GM12878 (cell line): ENCODE data around the gene ARF3. TPM values are rescaled to one million over a fixed set of nuclear protein-coding genes. Genes with fewer than 3 reads are reported as not detected.
A peak's percentile ranks its signal among the peaks of the same experiment; 100 is the strongest.

Source experiments
- ATAC-seq: fragments of 200-7000 bp; cut with Tn5 transposase; 3 replicates; pipeline ENCODE4 v1.9.1; 2020; ENCODE audit warnings: mild to moderate bottlenecking, moderate library complexity
- BruUV-seq: library from RNA; stranded (reverse); fragments of 400-500 nt; replicated peaks from 2 replicates; lab custom pipeline; 2021; lab: Mats Ljungman, UMichigan
- CTCF ChIA-PET: fragments of 300-600 bp; sonication (Branson Sonifier 250); formaldehyde crosslinking; extraction: SDS; loops from one replicate; lab custom pipeline; 2021; ENCODE audit warnings: inconsistent platforms; lab: Yijun Ruan, JAX
- POLR2A ChIA-PET: fragments of 350-600 bp; formaldehyde crosslinking; extraction: SDS; loops from one replicate; lab custom pipeline; 2021; ENCODE audit warnings: inconsistent platforms; lab: Charles Lee
- RAD21 ChIA-PET: fragments of 300-600 bp; sonication (Branson Sonifier 250); formaldehyde crosslinking; loops from one replicate; lab custom pipeline; 2023; ENCODE audit warnings: antibody characterized with exemption; ENCODE audit not compliant: unreplicated experiment; lab: Charles Lee
- SMC1A ChIA-PET: fragments of 300-600 bp; sonication (Branson Sonifier 250); formaldehyde crosslinking; loops from one replicate; lab custom pipeline; 2023; ENCODE audit not compliant: unreplicated experiment, uncharacterized antibody; lab: Charles Lee
- DNase-seq: peaks from one replicate; pipeline ENCODE4 v3.0.0-alpha.2; 2011; ENCODE audit warnings: low read depth, low spot score
- FAIRE-seq: peaks from 3 replicates; lab custom pipeline; 2011; peaks lifted over from hg19 to GRCh38; lab: Jason Lieb, UNC
- H2AFZ ChIP-seq: 2 replicates; pipeline ENCODE4 v1.6.0; 2011; ENCODE audit warnings: low read depth, low read length, control low read depth; ENCODE audit not compliant: control insufficient read depth
- H3K27ac ChIP-seq: 2 replicates; pipeline ENCODE4 v1.5.1; 2011; ENCODE audit warnings: control low read depth; ENCODE audit not compliant: control insufficient read depth, insufficient read depth
- H3K27me3 ChIP-seq, 2 experiments: replicated peaks in 1 of 2; 2 replicates each; pipeline versions ENCODE4 v1.6.0 to v1.6.1; 2011; ENCODE audit warnings: low read length in 1 of 2; ENCODE audit not compliant: control insufficient read depth in 2 of 2, insufficient read depth in 2 of 2
- H3K36me3 ChIP-seq, 2 experiments: 2 replicates each; pipeline ENCODE4 v1.5.1; 2011; ENCODE audit warnings: low read length in 1 of 2; ENCODE audit not compliant: control insufficient read depth in 2 of 2, insufficient read depth in 2 of 2
- H3K4me1 ChIP-seq: 2 replicates; pipeline ENCODE4 v1.6.1; 2011; ENCODE audit warnings: mild to moderate bottlenecking, low read length, moderate library complexity, mixed read lengths; ENCODE audit not compliant: control insufficient read depth, insufficient read depth
- H3K4me2 ChIP-seq: 2 replicates; pipeline ENCODE4 v1.6.0; 2011; ENCODE audit warnings: control low read depth; ENCODE audit not compliant: control insufficient read depth, insufficient read depth
- H3K4me3 ChIP-seq: fragments of 200-600 bp; sonication (generic); 2 replicates; pipeline ENCODE4 v1.5.1; 2016
- H3K79me2 ChIP-seq: 2 replicates; pipeline ENCODE4 v1.6.0; 2011; ENCODE audit warnings: low read length; ENCODE audit not compliant: control insufficient read depth, insufficient read depth
- H3K9ac ChIP-seq: 2 replicates; pipeline ENCODE4 v1.8.0; 2011; ENCODE audit warnings: low read length, control low read depth, mixed read lengths; ENCODE audit not compliant: control insufficient read depth, insufficient read depth
- H3K9me3 ChIP-seq: replicated peaks from 3 replicates; pipeline ENCODE4 v1.5.1; 2011; ENCODE audit warnings: mild to moderate bottlenecking, low read length; ENCODE audit not compliant: control insufficient read depth, insufficient read depth
- H4K20me1 ChIP-seq: 2 replicates; pipeline ENCODE4 v1.6.0; 2011; ENCODE audit not compliant: control insufficient read depth, insufficient read depth
- BCL11A ChIP-seq: IDR thresholded peaks from 2 replicates; pipeline ENCODE4 v1.6.1; 2011; ENCODE audit warnings: low read depth, low read length
- CBX3 ChIP-seq: fragments of 200-600 bp; sonication (generic); IDR thresholded peaks from 2 replicates; pipeline ENCODE4 v1.6.1; 2016; ENCODE audit warnings: low read depth, borderline replicate concordance
- CBX5 ChIP-seq: sonication (generic); IDR thresholded peaks from 2 replicates; pipeline ENCODE4 v1.6.1; 2016; ENCODE audit warnings: low read depth, moderate library complexity, mild to moderate bottlenecking, inconsistent platforms
- EED ChIP-seq: sonication (generic); IDR thresholded peaks from 2 replicates; pipeline ENCODE4 v1.6.1; 2016; ENCODE audit warnings: antibody characterized with exemption, low read depth
- IKZF1 ChIP-seq: fragments of 450-650 bp; conservative IDR thresholded peaks from 2 replicates; pipeline ENCODE4 v1.6.1; 2017; ENCODE audit warnings: antibody characterized with exemption, mild to moderate bottlenecking
- KAT2A ChIP-seq: conservative IDR thresholded peaks from 2 replicates; pipeline ENCODE4 v1.6.1; 2011; ENCODE audit warnings: low read depth, low read length; ENCODE audit not compliant: control insufficient read depth
- MEF2A ChIP-seq: IDR thresholded peaks from 2 replicates; pipeline ENCODE4 v1.6.1; 2011; ENCODE audit warnings: low read depth, mild to moderate bottlenecking, low read length, moderate library complexity; ENCODE audit not compliant: insufficient read depth
- MTA2 ChIP-seq: fragments of 450-650 bp; IDR thresholded peaks from 2 replicates; pipeline ENCODE4 v1.6.1; 2016; ENCODE audit warnings: low read depth, mild to moderate bottlenecking, moderate library complexity
- POU2F2 ChIP-seq: IDR thresholded peaks from 3 replicates; pipeline ENCODE4 v1.6.1; 2011; ENCODE audit warnings: low read depth, mild to moderate bottlenecking, low read length, borderline replicate concordance
- RUNX3 ChIP-seq: IDR thresholded peaks from 2 replicates; pipeline ENCODE4 v1.6.1; 2012; ENCODE audit warnings: low read length, inconsistent platforms
- SIX5 ChIP-seq: IDR thresholded peaks from 2 replicates; pipeline ENCODE4 v1.6.1; 2011; ENCODE audit warnings: mild to moderate bottlenecking, low read depth, low read length, moderate library complexity; ENCODE audit not compliant: severe bottlenecking
- SKIL ChIP-seq: fragments of 450-650 bp; IDR thresholded peaks from 2 replicates; pipeline ENCODE4 v1.6.1; 2017; ENCODE audit warnings: mild to moderate bottlenecking, low read depth, inconsistent platforms; ENCODE audit not compliant: poor library complexity, severe bottlenecking
- SUPT20H ChIP-seq: IDR thresholded peaks from 2 replicates; pipeline ENCODE4 v1.6.1; 2011; ENCODE audit warnings: low read depth, mild to moderate bottlenecking, low read length, moderate library complexity, borderline replicate concordance; ENCODE audit not compliant: control insufficient read depth
- ZSCAN29 ChIP-seq: fragments of 450-650 bp; IDR thresholded peaks from 2 replicates; pipeline ENCODE4 v1.6.1; 2017; ENCODE audit warnings: mild to moderate bottlenecking, moderate library complexity
- WGBS: methylation state at CpG from one replicate; pipeline ENCODE4 v1.1.6; 2016; ENCODE audit warnings: low lambda C conversion rate; ENCODE audit not compliant: insufficient replicate concordance, insufficient coverage; ENCODE audit errors: missing lambda C conversion rate; 5-methylcytosine and 5-hydroxymethylcytosine counted together
- in situ Hi-C: fragments of 300-500 bp; cut with MboI; formaldehyde crosslinking; loops from 9 replicates; pipeline ENCODE4 v1.14.3; 2018; ENCODE audit warnings: mixed read lengths
- intact Hi-C: fragments of 100-400 bp; cut with micrococcal nuclease; formaldehyde crosslinking; loops from one replicate; pipeline ENCODE4 v1.14.2; 2022; ENCODE audit not compliant: unreplicated experiment
- polyA plus RNA-seq, 11 experiments: library from polyadenylated mRNA; depleted of rRNA in 4 of 11; unstranded in 6 of 11; stranded (reverse) in 5 of 11; fragments of >200 nt; fragmentation: Nextera tagmentation in 4 of 11; fragmentation: Illumina TruSeq in 1 of 11; extraction: Ambion mirVana in 4 of 11; extraction: Trizol in 1 of 11; gene quantifications; 1 replicate in 1 of 11; 2 replicates in 10 of 11; pipeline versions ENCODE4 v1.2.1 to v1.2.3, GENCODE V29; 2011 to 2016; ENCODE audit warnings: inconsistent platforms in 2 of 11, missing spikeins in 2 of 11, low read depth in 1 of 11
- total RNA-seq, 4 experiments: library from RNA; depleted of rRNA in 3 of 4; stranded (reverse); fragments of >200 nt in 3 of 4; fragmentation: Illumina TruSeq in 1 of 4; extraction: Trizol in 1 of 4; gene quantifications; 2 replicates each; pipeline versions ENCODE4 v1.2.1 to v1.2.3, GENCODE V29; 2013 to 2021
- TF ChIP-seq, protein P1 (sequence below): fragments of 450-650 bp; IDR thresholded peaks from 2 replicates; pipeline ENCODE4 v1.6.1; 2016; ENCODE audit warnings: mild to moderate bottlenecking, moderate library complexity, borderline replicate concordance
- TF ChIP-seq, protein P2 (sequence below): fragments of 450-650 bp; IDR thresholded peaks from 2 replicates; pipeline ENCODE4 v1.6.1; 2017; ENCODE audit warnings: mild to moderate bottlenecking

The ARF3 gene
- total and polyA plus RNA-seq, 10 of the 15 experiments (the other 5 are each of a cell fraction or from before 2014, with no cell fraction given): 8.7 to 263 (median 74.4) TPM

GRCh38 chr12:48923117-48923516, 34.2 kb downstream of the ARF3 start:
- Histone ChIP-seq H3K27me3 (no peaks in the 10 kb centered on the region), H3K79me2 (peaks cover 10% of the 10 kb centered on the region), H4K20me1 (no peaks in the 10 kb centered on the region), H3K4me3 (no peak overlapping the region), H3K4me2 (peak overlapping the region; percentile 94; the same call in 1 of the 2 replicates), H3K9me3 (no peaks in the 10 kb centered on the region), H3K9ac (0 out of 2 replicates have a peak overlapping the region, but pooled peaks have one; percentile 96), H2AFZ (no peak overlapping the region), H3K36me3 (no peaks in the 10 kb centered on the region; a peak in 3 of 4 replicates), H3K27ac (no peak overlapping the region), H3K4me1 (peaks cover 24% of the 10 kb centered on the region)
- TF ChIP-seq, protein P1, sequence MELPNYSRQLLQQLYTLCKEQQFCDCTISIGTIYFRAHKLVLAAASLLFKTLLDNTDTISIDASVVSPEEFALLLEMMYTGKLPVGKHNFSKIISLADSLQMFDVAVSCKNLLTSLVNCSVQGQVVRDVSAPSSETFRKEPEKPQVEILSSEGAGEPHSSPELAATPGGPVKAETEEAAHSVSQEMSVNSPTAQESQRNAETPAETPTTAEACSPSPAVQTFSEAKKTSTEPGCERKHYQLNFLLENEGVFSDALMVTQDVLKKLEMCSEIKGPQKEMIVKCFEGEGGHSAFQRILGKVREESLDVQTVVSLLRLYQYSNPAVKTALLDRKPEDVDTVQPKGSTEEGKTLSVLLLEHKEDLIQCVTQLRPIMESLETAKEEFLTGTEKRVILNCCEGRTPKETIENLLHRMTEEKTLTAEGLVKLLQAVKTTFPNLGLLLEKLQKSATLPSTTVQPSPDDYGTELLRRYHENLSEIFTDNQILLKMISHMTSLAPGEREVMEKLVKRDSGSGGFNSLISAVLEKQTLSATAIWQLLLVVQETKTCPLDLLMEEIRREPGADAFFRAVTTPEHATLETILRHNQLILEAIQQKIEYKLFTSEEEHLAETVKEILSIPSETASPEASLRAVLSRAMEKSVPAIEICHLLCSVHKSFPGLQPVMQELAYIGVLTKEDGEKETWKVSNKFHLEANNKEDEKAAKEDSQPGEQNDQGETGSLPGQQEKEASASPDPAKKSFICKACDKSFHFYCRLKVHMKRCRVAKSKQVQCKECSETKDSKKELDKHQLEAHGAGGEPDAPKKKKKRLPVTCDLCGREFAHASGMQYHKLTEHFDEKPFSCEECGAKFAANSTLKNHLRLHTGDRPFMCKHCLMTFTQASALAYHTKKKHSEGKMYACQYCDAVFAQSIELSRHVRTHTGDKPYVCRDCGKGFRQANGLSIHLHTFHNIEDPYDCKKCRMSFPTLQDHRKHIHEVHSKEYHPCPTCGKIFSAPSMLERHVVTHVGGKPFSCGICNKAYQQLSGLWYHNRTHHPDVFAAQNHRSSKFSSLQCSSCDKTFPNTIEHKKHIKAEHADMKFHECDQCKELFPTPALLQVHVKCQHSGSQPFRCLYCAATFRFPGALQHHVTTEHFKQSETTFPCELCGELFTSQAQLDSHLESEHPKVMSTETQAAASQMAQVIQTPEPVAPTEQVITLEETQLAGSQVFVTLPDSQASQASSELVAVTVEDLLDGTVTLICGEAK: no peak
- no peak for TF ChIP-seq SUPT20H
- TF ChIP-seq, protein P2, sequence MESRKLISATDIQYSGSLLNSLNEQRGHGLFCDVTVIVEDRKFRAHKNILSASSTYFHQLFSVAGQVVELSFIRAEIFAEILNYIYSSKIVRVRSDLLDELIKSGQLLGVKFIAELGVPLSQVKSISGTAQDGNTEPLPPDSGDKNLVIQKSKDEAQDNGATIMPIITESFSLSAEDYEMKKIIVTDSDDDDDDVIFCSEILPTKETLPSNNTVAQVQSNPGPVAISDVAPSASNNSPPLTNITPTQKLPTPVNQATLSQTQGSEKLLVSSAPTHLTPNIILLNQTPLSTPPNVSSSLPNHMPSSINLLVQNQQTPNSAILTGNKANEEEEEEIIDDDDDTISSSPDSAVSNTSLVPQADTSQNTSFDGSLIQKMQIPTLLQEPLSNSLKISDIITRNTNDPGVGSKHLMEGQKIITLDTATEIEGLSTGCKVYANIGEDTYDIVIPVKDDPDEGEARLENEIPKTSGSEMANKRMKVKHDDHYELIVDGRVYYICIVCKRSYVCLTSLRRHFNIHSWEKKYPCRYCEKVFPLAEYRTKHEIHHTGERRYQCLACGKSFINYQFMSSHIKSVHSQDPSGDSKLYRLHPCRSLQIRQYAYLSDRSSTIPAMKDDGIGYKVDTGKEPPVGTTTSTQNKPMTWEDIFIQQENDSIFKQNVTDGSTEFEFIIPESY: no peak
- TF ChIP-seq SKIL: no peak
- no peak for TF ChIP-seq BCL11A
- no peak for TF ChIP-seq POU2F2
- TF ChIP-seq MTA2: no peak
- no peak for TF ChIP-seq MEF2A
- no peak for TF ChIP-seq ZSCAN29
- no peak for TF ChIP-seq SIX5
- TF ChIP-seq RUNX3: no peak
- no peak for TF ChIP-seq EED
- TF ChIP-seq CBX3: no peak
- TF ChIP-seq CBX5: no peak
- no peak for TF ChIP-seq KAT2A
- TF ChIP-seq IKZF1: no peak
- BruUV-seq: no TSS peak
- ATAC-seq: no peak
- SMC1A ChIA-PET: interaction anchor here (1.0 to 4.3 kb wide), 6 partner anchors 13 to 70 kb away, joined by 3 to 23 read pairs (median 8); partner anchors contain the start of genes DDX23 and WNT1
- in situ Hi-C loops: no loop called here
- DNase-seq: no peak
- FAIRE-seq: no peak
- intact Hi-C loops: no loop called here
- POLR2A ChIA-PET: interaction anchor here (1.3 to 1.5 kb wide), 2 partner anchors 57 to 65 kb away, joined by 4 read pairs; partner anchors contain the start of gene RND1
- WGBS: 86% methylated on average over 3 of the region's 3 CpGs
- CTCF ChIA-PET: interaction anchor here (0.8 to 5.8 kb wide), 12 partner anchors 12 to 108 kb away, joined by 3 to 93 read pairs (median 12); partner anchors contain the start of gene WNT1
- RAD21 ChIA-PET: interaction anchor here (0.5 to 4.9 kb wide), 3 partner anchors 27 to 71 kb away, joined by 3 to 35 read pairs (median 32); partner anchors contain the start of gene DDX23
